Neuron (in vitro differentiated cells): ENCODE results near the gene MYBPC3.

ENCODE experiments used
- H2AFZ ChIP-seq: one replicate; pipeline ENCODE4 v1.6.1; 2013; ENCODE audit warnings: low read depth, mild to moderate bottlenecking, inconsistent platforms, low read length, moderate library complexity
- H3K27me3 ChIP-seq: one replicate; pipeline ENCODE4 v1.6.1; 2013; ENCODE audit warnings: low read length; ENCODE audit not compliant: insufficient read depth
- H3K36me3 ChIP-seq: one replicate; pipeline ENCODE4 v1.6.1; 2013; ENCODE audit warnings: low read length; ENCODE audit not compliant: insufficient read depth
- H3K4me1 ChIP-seq: one replicate; pipeline ENCODE4 v1.6.1; 2013; ENCODE audit warnings: low read length; ENCODE audit not compliant: insufficient read depth
- H3K4me3 ChIP-seq: 2 replicates; pipeline ENCODE4 v1.5.1; 2013; ENCODE audit warnings: mild to moderate bottlenecking, low read length, moderate library complexity
- H3K9me3 ChIP-seq: one replicate; pipeline ENCODE4 v1.6.1; 2013; ENCODE audit warnings: low read length

MYBPC3 gene

GRCh38 chr11:47359162-47359561, 6.7 kb upstream of the MYBPC3 start:
- H3K36me3 ChIP-seq: no peaks in the 10 kb centered on the region
- no peaks in the 10 kb centered on the region for H3K9me3 ChIP-seq
- H2AFZ ChIP-seq: no peak overlapping the region
- no peaks in the 10 kb centered on the region for H3K27me3 ChIP-seq
- no peaks in the 10 kb centered on the region for H3K4me1 ChIP-seq
- H3K4me3 ChIP-seq: no peak overlapping the region

GRCh38 chr11:47358731-47359051, 6.2 kb upstream of the MYBPC3 start:
- Histone ChIP-seq H3K36me3 (no peaks in the 10 kb centered on the region), H3K4me1 (no peaks in the 10 kb centered on the region), H3K4me3 (no peak overlapping the region), H2AFZ (no peak overlapping the region), H3K9me3 (no peaks in the 10 kb centered on the region), H3K27me3 (no peaks in the 10 kb centered on the region)

DNA sequence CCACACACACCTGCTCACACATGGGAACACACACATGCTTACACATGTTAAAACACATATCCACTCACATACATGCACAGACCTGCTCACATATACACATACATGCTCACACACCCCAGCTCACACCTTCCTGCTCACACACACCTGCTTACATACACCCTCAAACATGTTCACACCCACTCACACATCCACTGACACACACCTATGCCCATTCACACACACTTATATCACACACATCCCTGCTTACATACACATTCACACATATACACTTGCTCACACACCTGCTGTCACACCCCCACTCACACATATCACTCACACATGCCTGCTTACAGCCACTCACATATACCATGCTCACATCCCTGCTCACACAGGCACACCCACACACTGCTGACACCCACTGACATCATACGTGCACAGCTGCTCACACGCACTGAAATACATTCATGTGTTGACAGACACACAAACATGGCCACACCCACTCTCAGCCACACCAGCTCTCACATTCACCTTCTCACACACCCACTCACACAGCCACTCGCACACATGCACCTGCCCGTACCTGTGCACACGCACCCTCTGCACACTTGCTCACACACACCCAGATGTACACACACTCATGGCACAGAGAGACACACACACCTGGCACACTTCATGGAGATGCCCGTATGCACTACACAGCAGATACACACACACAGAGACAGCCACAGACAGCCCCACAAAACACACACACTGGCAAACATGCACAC, 5.7 kb upstream of the MYBPC3 start:
- Histone ChIP-seq H3K36me3 (no peaks in the 10 kb centered on the region), H3K4me3 (no peak overlapping the region)

DNA sequence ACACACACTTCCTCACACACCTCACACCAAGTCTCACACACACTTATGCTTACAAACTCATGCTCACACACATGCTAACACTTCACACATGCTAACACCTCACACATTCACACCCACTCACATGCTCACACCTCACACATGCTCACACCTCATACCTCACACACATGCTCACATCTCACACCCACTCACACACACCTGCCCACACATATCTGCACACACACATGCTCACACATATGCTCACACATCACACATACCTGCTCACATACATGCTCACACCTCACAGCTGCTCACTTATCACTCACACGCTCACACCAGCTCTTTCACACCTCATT, 4.5 kb upstream of the MYBPC3 start:
- Histone ChIP-seq H3K4me3 (no peak overlapping the region), H3K36me3 (no peaks in the 10 kb centered on the region), H3K4me1 (no peaks in the 10 kb centered on the region), H2AFZ (no peak overlapping the region), H3K27me3 (no peaks in the 10 kb centered on the region), H3K9me3 (no peaks in the 10 kb centered on the region)

More for the DNA sequence above, 5.7 kb upstream of the MYBPC3 start:
- Histone ChIP-seq H2AFZ (no peak overlapping the region), H3K9me3 (no peaks in the 10 kb centered on the region), H3K4me1 (no peaks in the 10 kb centered on the region), H3K27me3 (no peaks in the 10 kb centered on the region)

DNA sequence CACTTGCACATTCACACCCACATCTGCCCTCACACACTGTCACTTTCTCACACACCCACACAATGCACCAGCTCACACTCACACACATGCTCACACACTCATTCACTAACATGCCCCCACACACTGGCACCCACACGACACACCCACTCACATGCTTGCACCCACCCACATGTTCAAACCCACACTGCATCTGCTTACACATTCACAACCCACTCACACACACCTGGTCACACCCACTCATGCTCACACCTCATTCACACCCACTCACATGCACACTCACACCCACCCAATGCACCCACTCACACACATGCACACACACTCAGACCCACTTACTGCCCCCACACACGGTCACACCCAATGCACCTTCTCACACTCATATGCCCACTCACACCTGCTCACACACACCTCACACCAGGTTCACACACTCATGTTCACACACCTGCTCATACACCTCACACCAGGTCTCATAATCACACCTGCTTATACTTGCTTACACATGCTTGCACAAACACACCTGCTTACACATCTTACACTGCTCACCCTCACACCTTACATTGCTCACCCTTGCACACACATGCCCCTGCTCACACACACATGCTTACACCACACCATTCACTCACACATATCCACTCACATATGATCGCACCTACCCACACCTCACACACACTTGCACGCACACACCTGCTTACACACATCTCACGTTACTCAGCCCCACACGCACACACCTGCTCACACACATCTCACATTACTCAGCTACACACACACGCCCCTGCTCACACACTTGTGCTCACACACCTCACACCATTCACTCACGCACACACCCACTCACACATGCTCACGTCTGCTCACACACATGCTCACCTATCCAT, 3.9 kb upstream of the MYBPC3 start:
- no peaks in the 10 kb centered on the region for H3K36me3 ChIP-seq
- H3K4me3 ChIP-seq: no peak overlapping the region
- H3K27me3 ChIP-seq: no peaks in the 10 kb centered on the region
- H3K4me1 ChIP-seq: no peaks in the 10 kb centered on the region
- no peak overlapping the region for H2AFZ ChIP-seq
- no peaks in the 10 kb centered on the region for H3K9me3 ChIP-seq

- Histone ChIP-seq H3K36me3 (no peaks in the 10 kb centered on the region), H3K27me3 (no peaks in the 10 kb centered on the region), H3K4me1 (no peaks in the 10 kb centered on the region), H3K9me3 (no peaks in the 10 kb centered on the region), H2AFZ (no peak overlapping the region), H3K4me3 (no peak overlapping the region)
These were observed 3.0 kb upstream of the MYBPC3 start for GRCh38 chr11:47355283-47356128.

DNA sequence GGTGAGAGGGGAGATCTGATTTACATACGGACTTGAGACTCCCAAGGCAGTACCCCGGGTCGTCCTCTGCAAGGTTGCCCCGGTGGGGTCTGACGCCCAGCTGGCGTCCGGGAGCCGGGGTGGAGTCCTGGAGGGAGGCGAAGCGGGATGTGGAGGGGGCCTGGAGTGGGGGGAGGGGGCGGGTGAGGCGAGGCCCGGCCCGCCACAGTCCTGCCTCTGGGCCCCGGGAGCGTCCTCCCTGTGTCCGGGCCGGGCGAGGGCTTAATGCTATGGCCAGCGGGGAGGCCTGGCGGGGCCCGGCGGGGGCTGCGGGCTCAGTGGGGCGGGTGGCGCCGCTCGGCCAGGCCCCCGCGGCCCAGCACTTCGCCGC, 2.4 kb upstream of the MYBPC3 start:
- Histone ChIP-seq H3K27me3 (no peaks in the 10 kb centered on the region), H3K4me3 (no peak overlapping the region), H3K4me1 (no peaks in the 10 kb centered on the region), H3K9me3 (no peaks in the 10 kb centered on the region), H2AFZ (no peak overlapping the region), H3K36me3 (no peaks in the 10 kb centered on the region)

- no peaks in the 10 kb centered on the region for H3K27me3 ChIP-seq
- H3K4me3 ChIP-seq: no peak overlapping the region
- H3K9me3 ChIP-seq: no peaks in the 10 kb centered on the region
- H2AFZ ChIP-seq: no peak overlapping the region
- no peaks in the 10 kb centered on the region for H3K36me3 ChIP-seq
- H3K4me1 ChIP-seq: no peaks in the 10 kb centered on the region
These were observed 1.7 kb upstream of the MYBPC3 start for GRCh38 chr11:47353978-47354774.

- H3K9me3 ChIP-seq: no peaks in the 10 kb centered on the region
- H2AFZ ChIP-seq: no peak overlapping the region
- no peaks in the 10 kb centered on the region for H3K4me1 ChIP-seq
These were observed 1.1 kb downstream of the MYBPC3 start for GRCh38 chr11:47351156-47352126.

DNA sequence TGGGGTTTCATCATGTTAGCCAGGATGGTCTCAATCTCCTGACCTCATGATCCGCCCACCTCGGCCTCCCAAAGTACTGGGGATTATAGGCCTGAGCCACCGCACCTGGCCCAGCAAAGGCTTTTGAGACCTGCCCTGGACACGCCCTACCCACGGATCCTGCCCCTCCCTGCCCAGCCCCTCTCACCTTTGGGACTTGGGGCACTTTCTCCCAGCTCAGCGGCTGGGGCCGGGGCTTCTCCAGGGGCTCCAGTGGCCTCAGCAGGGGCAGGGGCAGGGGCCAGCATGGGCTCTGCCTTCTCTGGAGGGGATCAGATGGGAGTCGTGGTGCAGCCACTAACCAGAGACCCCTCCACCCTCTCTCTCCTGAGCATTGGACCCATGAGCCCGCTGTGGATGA, 2.2 kb downstream of the MYBPC3 start:
- H3K36me3 ChIP-seq: no peaks in the 10 kb centered on the region
- peaks cover 5% of the 10 kb centered on the region for H3K27me3 ChIP-seq

More at GRCh38 chr11:47351156-47352126, 1.1 kb downstream of the MYBPC3 start:
- Histone ChIP-seq H3K4me3 (no peak overlapping the region), H3K36me3 (no peaks in the 10 kb centered on the region), H3K27me3 (peaks cover 2% of the 10 kb centered on the region)

DNA sequence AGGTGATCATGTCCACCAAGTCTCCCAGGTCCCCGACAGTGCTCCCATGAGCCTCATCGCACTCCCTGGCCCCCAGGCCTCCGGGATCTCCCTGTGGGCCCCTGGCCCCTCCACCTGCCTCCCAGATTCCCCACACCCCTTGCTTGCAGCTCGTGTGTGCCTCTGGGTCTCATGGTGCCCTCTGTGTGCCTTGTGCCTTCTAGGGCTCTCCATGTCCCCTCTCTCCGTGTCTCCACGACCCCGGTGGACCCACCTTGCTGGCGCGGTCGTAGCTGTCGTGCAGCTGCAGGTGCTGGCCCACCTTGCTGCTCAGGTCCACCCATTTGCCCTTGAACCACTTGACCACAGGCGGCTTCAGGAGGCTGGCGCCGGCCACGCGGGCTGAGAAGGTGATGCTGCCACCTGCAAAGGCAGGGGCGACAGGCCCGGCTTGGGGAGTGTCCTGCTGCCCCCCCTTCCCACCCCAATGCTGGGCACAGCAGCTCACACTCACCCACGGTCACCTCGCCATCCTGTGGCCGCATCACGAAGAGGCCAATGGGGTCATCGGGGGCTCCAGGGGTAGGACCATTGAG, 2.9 kb downstream of the MYBPC3 start:
- Histone ChIP-seq H3K4me1 (peaks cover 3% of the 10 kb centered on the region), H3K4me3 (no peak overlapping the region), H2AFZ (no peak overlapping the region), H3K9me3 (no peaks in the 10 kb centered on the region), H3K27me3 (peaks cover 5% of the 10 kb centered on the region), H3K36me3 (no peaks in the 10 kb centered on the region)

More for the DNA sequence above, 2.2 kb downstream of the MYBPC3 start:
- H2AFZ ChIP-seq: no peak overlapping the region
- H3K4me1 ChIP-seq: no peaks in the 10 kb centered on the region
- H3K9me3 ChIP-seq: no peaks in the 10 kb centered on the region
- no peak overlapping the region for H3K4me3 ChIP-seq
